Fibroblast of upper back skin (primary cell): ENCODE measurements around the gene TSC22D2.

Experiments used
- DNase-seq: peaks from one replicate; pipeline ENCODE4 v3.0.0-alpha.2; 2013

The TSC22D2 gene

DNA sequence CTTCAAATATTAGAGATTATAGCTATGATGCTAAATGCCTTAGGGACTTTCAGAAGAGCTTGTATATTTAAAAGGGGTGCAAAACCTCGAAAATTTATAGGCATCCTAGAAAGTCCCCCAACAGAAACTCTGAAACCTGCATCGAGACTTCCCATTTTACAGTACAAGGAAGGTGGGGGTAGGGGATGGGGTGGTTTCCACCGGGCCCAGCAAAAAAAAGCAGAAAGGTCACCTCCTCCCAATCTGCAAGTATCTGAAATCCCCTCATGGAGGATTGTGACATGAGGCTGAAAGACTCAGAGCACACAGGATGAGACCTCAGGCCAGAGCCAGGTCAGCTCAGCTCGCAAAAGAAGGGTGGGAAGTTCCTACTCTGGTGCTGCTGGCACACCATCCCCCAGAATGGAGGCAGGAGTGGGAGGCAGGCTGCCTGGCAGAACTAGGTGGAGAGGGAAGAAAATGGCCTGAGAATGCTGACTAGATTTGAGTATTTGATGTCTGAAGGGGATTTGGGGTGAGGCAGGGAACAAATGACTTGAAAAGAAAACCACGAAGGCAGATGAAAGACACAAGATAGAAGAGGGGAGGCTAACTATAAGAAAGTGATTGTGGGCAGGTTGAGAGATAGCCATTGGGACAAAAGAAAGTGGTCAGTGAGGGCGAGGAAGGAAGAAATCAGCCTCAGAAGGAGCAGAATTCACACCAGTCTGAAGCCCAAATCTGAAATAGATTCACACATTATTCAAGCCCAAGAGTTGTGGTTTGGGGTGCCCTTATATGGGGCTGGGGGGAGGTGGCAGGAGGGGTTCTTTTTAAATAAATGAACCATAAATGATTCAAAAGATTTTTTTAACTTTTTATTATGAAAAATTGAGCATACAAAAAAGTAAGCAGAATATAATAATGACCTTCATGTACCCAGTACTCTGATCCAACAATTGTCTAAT, 22.5 kb upstream of the TSC22D2 start:
- DNase-seq = no peak

DNA sequence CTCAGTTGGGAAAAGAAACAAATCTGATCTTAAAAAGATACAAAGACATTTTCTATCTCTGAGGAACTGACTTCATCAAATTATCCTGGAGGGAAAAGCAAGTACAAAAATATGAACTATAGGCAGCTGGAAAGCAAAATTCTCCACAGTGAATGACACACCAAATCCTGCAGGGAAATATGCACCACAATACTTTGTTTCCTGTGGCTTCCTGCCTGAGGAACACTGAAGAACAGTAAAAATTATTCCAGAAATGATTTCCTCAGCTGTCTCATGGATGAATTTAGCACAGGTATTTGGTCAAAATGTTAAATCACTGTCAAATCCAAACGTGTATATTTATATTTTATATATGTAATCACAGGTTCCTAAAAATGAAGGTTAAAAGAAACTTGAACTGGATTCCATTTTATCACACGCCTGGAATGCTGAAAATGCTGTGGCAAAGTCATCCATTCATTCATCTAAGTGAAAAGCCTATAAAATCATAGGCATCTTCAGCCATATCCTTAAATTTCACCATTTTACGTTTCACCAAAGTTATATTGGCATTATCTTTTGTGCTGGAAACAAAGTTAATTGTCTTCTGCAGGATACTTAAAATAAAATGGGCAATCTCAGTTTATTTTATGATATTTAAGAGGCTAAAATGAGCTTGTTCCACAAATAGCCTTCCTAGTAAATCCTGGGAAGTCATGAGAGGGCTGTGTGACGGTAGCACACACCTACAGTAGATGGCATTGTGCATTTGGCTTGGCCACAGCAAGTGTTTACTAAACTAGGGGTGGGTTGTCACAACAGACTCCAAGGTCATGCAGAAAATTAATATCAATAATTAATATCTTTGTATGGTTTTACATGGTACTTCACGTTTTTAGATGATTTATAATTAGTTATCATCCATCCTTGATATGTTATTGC, 19.3 kb upstream of the TSC22D2 start:
- peak; percentile 49 for DNase-seq

DNA sequence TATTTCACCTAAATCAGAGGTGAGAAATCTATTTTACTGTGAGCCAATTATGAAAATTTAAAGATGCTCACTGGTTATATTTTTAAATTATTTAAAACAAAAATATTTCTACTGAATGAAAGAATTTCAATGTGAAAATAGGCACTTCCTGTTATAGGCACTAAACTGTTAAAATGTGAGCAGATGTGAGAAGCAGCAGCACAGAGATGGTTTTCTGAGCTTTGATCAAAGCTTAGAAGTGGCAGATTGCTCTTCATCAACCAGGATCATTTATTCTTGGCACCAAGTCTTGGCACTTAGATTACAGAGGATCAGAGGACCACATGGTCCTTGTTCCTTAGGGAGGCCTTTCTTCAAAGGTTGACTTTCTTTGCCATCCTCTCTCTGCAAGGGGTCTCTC, 18.0 kb upstream of the TSC22D2 start:
- DNase-seq = no peak

DNA sequence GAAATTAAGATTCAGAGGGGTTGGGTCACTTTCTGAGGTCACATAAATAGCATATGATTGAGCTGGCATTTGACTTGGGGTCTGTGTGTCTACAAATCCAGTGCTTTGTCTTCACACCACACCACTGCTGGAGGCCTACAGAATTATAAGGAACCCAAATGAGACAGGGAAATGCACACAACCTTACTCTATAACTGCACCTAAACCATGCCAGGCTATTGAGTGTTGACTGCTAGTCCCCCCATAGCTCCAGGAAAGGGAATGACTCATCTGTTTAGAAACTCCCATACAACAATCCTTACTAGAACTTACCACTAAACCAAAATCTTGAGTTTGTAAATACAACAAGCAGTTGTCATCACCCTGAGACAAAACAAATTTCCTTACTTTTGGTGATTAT, 16.9 kb upstream of the TSC22D2 start:
- DNase-seq = no peak

DNA sequence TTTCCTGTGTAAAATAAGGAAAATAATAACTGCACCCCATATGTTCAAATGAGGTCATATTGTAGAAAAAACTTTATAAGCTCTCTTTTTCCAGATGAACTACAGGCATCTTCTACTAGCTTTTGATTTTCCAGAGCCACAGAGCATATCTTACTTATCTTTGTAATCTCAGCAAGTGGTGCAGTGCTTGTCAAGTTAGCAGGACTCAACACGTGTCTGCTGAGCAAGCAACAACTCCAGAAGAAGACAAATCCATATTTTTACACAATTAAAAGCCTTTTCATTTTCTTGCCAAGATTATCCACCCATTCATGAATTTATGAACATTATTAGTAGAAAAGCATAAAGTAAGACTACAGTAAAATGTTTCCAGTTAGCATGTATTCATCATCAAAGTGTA, 14.4 kb upstream of the TSC22D2 start:
- DNase-seq = no peak

DNA sequence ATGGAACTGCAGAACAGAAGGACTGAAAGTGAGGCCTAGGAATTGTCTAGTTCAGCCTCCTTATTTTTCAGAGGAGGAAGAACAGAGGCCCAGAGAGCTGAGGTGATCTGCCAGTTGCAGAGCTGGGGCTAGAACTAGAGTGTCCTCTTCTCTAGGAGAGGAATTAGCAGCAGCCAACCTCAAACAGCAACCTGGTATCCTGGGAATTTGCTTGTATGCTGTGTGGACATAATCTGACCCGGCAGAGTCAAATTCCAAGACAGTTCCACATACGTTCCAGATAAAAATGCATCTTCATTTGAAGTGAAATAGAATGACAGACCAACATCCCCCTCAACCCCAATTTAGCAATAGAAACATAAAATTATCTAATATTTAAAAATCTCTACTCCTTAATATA, 13.5 kb upstream of the TSC22D2 start:
- peak; percentile 41 for DNase-seq

DNA sequence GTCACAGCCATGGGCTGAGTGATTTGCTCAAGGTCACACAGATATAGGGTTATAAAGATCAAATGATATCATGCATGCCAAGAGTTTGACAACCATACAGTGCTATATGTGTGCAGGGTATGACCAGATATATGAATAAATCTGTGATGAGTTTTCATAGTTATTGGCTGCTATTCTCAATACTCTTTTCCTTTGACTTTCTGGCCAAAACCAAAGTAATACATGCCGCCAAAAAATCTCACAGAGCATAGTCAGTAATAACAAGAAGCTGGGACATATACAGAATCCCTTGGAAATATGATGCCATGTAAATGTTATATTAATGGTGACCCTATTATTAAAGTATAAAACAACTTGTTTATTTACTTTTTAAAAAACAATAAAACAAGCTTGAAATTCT, 11.6 kb upstream of the TSC22D2 start:
- no peak for DNase-seq

DNA sequence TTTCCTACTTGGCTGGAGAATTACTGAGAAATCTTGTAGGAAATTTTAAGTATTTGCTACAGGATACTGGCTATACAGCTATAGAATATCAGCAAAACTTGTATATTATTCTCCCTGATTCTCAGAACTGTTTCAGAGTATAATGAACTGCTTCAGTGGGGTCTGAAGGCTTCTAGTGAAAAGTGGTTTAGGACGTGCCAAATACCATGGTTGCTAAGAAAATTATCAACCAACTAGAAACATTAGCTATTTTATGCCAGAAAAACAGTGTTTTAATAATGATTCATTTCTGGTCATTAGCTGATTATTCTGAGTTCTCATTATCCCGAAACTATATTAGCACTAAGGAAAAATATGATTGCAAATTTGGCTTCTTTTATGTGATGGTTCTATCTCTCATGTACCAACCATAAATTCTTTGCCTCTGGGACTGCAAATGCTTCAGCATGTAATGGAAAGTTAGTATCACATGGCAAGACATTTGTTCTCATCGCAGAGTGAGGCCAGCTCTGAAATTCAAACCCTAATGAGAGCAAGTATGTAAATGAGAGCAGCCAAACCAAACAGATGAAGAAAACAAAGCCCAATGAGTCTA, 11.0 kb upstream of the TSC22D2 start:
- DNase-seq = no peak

DNA sequence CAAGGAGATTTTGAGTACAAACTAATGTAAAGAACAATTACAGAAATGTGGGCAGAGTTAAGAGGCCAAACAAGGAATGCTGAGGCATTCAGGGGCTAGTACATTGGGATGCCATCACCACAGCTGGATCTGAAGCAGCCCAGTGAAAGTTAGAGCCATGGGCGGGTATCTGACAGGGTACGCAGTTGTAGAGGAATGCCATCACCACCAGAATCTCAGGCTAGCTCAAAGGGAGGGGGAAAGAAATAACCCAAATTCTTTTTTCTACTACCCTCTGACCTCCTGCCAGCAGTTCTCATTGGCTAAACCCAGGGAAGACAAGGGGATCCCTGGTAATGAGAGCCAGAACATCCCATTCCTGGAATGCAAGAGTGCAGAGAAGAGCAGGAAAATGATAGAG, 9.0 kb upstream of the TSC22D2 start:
- no peak for DNase-seq

DNA sequence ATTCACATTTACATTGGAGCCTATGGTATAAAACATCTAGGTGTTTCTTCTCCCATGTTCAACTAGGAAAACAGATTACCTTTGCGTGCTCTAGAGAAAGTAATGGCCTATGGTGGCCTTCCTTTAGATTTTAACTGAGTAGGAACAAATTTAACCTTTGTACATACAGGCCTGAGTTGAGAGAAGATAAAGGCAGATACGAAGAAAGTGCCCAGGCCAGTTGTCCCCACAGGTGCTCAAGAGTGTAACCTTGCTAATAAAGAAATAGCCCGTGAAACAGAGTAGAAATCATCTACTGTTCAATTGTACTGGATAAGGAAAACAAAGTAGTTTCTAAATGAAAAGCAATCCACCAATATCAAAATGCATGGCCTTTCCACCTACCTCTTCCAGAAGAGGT, 6.8 kb upstream of the TSC22D2 start:
- DNase-seq = no peak

DNA sequence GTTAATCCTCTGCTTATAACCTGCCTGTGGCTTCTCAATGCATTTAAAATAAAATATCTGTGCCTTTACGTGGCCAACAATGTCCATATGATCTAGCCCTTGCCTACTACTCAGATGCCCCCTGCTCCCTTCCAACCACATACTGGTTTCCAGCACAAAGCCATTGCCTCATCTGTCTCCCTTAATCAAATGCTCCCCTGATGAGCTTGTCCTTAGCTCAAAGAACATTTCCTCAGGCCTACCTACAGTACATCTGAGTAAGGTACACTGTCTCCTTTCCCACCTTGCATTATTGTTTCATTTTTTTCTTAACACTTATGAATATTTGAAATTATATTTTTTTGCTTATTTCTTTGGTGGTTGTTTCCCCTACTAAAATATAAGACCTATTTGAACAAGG, 5.9 kb upstream of the TSC22D2 start:
- no peak for DNase-seq

DNA sequence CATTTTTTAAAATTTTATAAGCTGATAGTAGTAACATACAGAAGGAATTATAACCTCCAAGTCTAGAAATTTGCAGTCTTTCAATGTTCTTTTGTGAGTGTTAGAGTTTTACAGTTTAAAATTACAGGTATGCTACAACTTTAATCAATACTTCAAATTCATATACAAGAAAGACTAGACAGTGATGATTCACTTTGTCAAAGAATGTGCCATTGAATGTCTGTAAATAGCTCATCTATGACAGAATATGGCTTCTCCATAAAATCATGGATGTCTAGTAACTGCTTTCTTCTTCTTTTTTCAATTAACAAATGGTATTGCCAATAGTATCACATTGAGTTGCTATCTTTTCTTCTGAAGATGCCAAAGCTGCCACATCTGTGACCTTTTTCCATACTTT, 4.1 kb upstream of the TSC22D2 start:
- no peak for DNase-seq

DNA sequence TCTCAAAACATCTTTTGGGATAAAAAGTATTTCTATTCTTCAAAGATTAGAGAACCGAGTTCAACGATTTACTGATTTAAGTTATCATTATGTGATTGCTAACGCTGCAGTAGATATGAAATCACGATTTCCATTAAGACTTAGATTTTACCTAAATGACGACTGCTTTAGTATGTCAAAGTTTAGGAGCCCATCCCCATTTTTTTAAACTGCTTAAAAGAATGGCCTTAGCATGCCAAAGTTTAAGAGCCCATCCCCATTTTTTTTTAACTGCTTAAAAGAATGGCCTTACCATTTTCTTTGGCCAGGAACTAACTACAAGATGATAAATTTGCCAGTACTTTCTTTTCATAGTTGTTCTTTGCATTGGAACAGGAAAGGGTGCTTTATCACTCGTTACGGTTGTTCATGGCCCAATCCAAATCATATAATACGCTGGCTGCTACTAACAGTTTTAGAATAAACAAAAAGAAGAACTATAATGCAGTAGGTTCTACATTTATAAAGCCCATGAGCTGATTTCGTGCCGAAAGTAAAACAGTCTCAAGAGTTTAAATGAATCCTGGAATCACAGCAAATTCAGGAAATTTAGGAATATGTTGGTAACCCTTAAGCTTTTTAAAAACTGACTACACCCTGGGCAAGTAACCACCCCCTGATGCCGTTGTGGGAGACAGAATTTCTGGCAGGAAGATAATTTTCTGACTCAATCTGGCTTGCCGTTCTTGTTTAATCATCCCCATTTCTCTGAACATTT, 869 bp upstream of the TSC22D2 start:
- DNase-seq = peak; percentile 32

DNA sequence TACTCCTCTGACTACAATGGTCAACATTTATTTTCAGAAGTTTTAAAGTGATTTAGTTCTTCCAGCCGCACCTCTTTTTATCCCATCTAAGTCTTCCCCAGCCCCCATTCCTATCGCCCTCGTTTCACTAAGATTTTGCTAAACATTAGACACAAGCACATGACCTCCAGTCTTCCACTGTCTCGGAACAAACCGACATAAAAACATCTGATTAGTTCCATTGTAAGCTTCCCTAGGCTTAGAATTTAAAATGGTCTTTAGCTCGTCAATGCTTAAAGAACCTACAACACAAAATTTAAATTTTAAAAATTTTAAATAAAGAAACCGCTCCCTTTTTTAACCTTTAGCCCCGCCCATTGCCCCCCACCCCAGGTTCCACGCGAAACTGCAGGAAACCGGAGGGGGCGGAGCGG, 284 bp upstream of the TSC22D2 start:
- peak; percentile 75 for DNase-seq

DNA sequence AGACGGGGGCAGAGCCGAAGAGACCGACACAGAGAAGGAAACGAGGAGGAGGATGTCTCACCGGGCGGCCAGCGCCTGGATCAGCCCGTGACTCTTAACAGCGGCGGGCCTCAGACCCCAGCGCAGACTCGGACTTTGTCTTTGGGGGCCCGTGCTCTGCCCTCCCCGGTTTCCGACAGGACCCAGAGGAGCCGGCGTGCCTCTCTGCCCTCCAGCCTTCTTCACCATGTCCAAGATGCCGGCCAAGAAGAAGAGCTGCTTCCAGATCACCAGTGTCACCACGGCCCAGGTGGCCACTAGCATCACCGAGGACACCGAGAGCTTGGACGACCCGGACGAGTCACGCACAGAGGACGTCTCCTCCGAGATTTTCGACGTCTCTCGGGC, 1.0 kb downstream of the TSC22D2 start:
- no peak for DNase-seq

DNA sequence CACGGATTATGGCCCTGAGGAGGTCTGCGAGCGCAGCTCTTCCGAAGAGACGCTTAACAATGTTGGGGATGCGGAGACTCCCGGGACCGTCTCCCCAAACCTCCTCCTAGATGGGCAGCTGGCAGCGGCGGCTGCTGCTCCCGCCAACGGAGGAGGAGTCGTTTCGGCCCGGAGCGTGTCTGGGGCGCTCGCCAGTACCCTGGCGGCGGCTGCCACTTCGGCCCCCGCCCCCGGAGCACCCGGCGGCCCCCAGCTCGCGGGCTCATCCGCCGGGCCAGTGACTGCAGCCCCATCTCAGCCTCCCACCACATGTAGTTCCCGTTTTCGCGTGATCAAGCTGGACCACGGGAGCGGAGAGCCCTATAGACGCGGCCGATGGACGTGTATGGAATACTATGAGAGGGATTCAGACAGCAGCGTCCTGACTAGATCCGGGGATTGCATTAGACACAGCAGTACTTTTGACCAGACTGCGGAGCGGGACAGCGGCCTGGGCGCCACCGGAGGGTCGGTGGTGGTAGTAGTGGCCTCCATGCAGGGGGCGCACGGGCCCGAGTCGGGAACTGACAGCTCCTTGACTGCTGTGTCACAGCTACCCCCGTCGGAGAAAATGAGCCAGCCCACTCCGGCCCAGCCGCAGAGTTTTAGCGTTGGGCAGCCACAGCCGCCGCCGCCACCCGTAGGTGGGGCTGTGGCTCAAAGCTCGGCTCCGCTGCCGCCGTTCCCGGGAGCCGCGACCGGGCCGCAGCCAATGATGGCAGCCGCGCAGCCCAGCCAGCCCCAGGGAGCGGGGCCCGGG, 1.6 kb downstream of the TSC22D2 start:
- DNase-seq = peak; percentile 59

DNA sequence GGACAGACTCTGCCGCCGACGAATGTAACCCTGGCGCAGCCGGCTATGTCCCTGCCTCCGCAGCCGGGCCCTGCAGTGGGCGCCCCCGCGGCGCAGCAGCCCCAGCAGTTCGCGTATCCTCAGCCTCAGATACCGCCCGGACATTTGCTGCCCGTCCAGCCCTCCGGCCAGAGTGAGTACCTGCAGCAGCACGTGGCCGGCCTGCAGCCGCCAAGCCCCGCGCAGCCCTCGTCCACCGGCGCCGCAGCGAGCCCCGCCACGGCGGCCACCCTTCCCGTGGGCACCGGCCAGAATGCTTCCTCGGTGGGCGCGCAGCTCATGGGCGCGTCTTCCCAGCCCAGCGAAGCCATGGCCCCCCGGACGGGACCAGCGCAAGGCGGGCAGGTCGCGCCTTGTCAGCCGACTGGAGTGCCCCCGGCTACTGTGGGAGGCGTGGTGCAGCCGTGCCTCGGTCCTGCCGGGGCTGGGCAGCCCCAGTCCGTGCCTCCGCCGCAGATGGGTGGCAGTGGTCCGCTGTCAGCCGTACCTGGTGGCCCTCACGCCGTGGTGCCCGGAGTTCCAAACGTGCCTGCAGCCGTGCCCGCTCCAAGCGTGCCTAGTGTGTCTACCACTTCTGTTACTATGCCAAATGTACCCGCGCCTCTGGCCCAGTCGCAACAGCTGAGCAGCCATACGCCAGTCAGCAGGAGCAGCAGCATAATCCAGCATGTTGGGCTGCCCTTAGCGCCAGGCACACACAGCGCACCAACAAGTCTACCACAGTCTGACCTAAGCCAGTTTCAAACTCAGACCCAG, 2.4 kb downstream of the TSC22D2 start:
- no peak for DNase-seq

DNA sequence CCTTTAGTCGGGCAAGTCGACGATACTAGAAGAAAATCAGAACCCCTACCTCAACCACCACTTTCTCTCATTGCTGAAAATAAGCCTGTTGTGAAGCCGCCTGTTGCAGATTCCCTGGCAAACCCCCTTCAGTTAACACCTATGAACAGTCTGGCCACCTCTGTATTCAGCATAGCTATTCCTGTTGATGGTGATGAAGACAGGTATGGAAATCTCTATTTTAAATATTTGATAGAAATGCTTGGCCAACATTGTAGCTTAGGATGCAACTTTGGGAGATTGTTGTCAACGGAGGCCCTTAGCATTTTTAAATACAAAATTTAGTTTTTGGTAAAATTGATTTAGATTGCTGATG, 3.0 kb downstream of the TSC22D2 start:
- no peak for DNase-seq

DNA sequence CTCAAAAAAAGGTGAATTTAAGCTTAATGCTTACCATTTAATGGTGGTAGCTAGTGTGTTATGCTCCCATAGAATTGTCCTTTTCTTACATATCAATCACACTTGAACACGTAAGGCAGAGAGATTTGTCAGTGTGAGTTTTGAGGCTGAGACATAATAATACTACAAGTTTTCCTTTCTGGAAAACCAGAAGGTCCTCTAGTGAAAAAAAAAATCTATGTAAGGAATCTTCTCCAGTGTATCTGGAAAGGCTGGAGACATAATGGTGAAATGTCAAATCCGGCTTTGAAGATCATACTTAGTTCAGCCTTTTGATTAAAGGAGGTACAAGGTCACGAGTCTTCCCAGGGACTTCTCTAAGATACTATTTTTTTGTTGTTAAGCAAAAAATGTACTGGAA, 3.4 kb downstream of the TSC22D2 start:
- DNase-seq = no peak

DNA sequence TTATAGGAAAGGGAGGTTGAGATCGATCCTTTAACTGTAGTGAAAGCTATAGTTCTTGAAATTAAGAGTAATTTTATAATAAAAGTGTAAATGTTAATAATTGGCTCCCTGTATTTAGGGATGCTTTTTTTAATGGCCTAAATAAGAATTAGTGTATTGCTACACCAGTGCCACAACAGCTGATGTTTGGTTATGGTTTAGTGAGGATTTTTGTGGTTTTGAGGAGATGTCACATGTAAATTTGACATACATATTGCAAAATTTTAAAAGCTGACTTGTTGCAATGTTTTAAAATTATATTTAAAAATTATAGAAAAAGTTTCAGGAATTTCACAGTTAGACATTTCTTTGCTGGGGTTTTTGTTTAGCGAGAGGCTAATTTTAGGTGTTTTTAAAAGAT, 3.9 kb downstream of the TSC22D2 start:
- no peak for DNase-seq
